ELF-1 (cell line): ENCODE results near the gene ELK4.

ENCODE experiments used
- DNase-seq: peaks from one replicate; pipeline ENCODE4 v3.0.0-alpha.2; 2016; ENCODE audit warnings: low read depth, low spot score

Gene ELK4

GRCh38 chr1:205595861-205596260, 36.0 kb downstream of the ELK4 start:
- no peak for DNase-seq

DNA sequence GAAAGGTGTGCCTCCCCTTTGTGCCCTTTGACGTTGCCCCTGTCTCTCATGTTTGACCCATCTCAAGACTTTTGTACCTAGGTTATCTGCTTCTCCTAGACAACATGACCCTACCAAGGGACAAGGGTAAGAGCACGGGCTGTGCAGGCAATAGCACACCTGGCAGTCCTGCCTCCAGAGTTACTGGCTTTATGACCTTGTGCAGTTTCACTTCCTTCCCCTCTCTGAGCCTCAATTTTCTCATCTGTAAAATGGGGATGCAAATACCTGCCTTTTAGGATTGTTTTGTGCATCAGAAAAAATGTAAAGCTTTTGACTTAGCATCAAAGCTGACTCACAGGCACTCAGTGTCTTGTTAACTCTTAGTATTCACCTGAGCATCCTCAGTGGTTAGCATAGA, 36.4 kb downstream of the ELK4 start:
- DNase-seq = no peak

- no peak for DNase-seq
Observed at GRCh38 chr1:205594846-205595245, 37.0 kb downstream of the ELK4 start.

DNA sequence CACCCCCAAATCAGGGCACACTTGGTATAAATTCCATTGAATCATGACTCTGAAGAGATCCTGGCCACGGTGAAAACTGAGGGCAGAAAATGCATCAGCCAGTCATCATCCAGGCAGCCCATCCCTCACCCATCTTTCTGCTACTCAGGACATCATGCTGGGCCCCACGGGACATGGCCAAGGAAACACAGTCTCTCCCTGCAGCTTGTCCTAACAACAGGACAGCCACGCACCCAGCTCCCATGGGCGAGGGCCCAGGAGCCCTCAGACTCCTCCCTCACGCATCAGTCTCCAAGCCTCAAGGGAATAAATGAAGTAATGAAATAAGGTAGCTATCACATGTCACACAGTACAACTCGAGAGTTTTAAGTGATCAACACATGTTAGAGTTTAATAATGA, 37.8 kb downstream of the ELK4 start:
- no peak for DNase-seq

- DNase-seq = no peak
Observed at GRCh38 chr1:205593532-205593931, 38.3 kb downstream of the ELK4 start.

GRCh38 chr1:205592443-205593003, 39.3 kb downstream of the ELK4 start:
- no peak for DNase-seq

GRCh38 chr1:205591522-205592351, 40.1 kb downstream of the ELK4 start:
- peak; percentile 93 for DNase-seq

DNA sequence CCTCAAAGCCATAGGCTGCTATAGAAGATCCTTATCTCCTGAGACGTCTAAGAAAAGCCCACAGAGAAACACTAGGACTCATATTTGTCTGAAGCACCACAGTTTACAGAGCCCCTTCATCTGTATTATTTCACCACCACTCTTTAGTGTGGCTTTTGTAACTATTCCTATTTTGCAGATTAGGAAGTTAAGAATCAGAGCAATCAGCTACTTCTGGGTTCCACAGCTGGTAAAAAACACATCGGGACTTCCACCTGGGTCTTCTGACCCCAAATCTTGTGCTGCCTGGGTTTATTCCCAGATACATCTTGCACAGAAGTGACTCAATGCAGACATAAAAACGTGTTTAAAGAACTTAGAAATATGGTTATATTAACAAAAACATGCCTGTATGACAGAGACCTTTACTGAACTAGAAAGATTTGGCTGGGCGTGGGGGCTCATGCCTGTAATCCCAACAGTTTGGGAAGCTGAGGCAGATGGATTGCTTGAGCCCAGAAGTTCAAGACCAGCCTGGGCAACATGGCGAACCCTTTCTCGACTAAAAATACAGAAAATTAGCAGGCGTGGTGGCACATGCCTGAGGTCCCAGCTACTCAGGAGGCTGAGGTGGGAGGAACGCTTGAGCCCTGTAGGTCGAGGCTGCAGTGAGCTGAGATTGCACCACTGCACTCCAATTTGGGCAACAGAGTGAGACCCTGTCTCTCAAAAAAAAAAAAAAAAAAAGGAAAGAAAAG, 40.9 kb downstream of the ELK4 start:
- DNase-seq = no peak

DNA sequence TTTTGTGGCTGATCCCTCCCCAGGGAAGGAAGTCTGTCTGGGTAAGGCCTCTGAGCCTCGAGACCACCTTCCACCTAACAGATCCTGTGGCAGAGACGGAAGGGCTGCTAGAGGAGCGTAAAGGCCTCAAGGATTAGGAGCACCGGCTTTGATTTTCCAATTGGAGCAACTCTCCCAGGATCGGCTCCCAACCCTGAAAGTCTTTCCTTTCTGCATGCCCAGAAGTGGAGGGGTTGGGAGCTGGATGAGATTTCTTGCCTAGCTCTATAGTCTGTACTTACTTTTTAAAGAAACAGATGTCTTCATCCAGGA, 41.4 kb downstream of the ELK4 start:
- no peak for DNase-seq

GRCh38 chr1:205589618-205590456, 42.0 kb downstream of the ELK4 start:
- DNase-seq = no peak

DNA sequence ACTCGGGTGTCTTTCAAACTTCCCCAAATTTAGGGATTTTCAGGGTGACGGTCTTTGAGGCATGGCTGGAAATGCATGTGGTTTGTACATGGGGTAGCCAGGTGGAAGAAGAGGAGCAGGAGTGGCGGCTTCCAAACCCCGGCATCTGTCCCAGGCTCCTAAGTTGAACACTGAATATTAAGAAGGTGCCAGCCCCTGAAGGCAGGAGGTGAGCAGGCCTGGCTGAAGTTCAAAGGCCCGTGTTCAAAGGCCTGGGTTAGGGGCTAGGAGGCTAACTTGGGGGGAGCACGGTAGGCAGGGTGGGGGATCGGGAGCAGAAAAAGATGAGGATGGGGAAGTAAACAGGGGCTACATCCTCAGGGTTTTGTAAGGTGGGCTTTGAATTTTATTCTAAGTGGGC, 42.8 kb downstream of the ELK4 start:
- DNase-seq = no peak

GRCh38 chr1:205588636-205589035, 43.2 kb downstream of the ELK4 start:
- DNase-seq = peak; percentile 42

- DNase-seq = no peak
Observed at GRCh38 chr1:205587581-205587980, 44.2 kb downstream of the ELK4 start.

GRCh38 chr1:205585835-205586785, 45.7 kb downstream of the ELK4 start:
- DNase-seq = no peak

DNA sequence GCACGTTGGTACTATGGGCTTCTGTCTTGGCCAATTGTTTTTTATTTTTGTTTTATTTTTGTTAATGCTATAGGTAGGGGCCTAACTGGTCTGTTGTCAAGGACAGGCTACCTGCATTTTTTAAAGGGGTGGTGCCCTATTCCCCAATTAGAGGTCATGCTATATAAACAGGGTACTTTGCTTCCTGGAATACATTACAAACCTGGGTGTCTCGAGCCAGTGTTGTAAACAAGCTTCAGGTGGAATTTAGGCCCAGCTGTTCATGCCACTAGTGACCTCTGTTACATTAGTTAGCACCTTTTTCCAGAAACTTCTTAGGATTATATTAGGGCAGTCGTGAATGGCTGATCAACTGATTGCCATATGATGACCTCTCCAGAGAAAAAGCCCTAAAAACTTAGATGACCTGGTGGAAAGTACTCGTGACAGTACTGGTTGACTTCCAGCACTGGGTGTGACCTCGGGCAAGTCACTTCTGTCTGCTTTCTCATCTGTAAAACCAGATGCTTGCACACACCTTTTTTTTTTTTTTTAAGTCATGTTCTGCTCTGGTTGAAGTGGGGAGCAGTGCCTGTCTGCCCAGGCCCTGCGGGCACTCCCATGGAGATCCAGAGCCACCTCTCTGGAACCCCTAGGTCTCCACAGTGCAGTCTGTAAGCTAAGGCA, 46.5 kb downstream of the ELK4 start:
- no peak for DNase-seq

DNA sequence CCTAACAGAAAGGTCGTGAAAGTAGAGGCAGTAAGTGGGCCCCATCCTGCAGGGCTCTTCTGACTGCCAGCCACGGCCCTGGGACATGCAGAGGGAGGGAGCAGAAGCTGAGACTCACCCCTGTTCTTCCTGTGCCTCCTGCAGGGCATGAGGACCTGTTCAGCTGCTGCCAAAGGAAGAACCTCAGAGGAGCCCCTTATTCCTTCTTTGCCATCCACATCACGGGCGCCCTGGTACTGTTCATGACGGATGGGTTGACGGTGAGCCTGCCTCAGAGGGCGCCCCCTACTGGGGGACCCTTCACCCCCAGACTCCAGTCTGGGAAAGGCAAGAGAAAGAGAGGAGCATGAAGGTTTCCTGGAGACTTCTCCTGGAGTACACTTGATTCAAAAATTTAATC, 47.1 kb downstream of the ELK4 start:
- DNase-seq = no peak

GRCh38 chr1:205583461-205584130, 48.2 kb downstream of the ELK4 start:
- no peak for DNase-seq

DNA sequence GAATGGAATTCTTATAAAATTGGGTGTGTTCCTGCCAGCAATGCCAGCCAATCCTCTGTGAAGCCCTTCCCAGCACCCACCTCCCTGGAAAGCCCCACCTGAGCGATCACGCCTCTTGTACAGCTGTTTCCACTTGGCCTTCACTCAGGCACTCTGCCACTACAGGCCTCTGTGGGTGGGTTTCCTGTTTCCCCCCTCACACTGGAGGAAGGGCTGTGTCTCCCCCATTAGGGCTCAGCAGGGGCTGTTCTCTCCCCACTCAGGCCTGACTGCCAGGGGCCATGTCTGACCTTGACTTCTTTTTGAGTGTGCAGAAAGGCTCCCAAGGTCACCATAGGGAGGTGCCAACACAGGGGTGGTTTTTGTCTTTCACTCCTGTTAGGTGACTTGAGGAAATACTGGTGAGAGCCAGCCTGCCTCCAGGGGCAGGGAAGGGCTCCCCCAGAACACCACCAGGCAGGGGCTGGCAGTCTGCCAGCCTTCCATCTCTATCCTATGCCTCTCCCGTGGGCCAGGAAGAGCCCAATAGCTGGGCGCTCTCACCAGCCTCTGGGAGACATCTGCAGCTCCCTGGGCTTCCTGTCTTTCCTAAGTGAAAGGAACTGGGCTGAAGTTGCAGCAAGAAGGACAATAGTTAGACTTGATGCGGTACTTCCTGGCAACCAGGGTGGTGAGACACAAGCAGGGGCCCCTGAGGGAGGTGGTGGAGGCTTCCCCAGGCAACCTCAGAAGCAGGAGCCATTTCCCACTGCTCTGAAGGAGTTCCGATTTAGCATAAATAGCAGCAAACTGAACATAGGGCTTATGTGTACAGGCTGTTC, 49.1 kb downstream of the ELK4 start:
- no peak for DNase-seq

GRCh38 chr1:205582046-205582445, 49.8 kb downstream of the ELK4 start:
- DNase-seq = no peak
